Peyer's patch (tissue), 4 donors: Measurements from ENCODE around the gene ATOH8.

Experiments used
- POLR2A ChIP-seq, 2 donors: fragments of 450-650 bp; IDR thresholded peaks; one replicate each; pipeline ENCODE4 v1.5.1; 2017; ENCODE audit warnings: antibody characterized with exemption in 2 of 2, mild to moderate bottlenecking in 2 of 2, moderate library complexity in 2 of 2
- TF ChIP-seq, protein P1 (sequence below), 6 experiments: fragments of 450-650 bp in 4 of 6; fragments of 200-600 bp in 2 of 6; sonication (generic) in 1 of 6; IDR thresholded peaks; one replicate each; pipeline ENCODE4 v1.5.1; 2017 to 2019; ENCODE audit warnings: antibody characterized with exemption in 6 of 6, mild to moderate bottlenecking in 3 of 6, moderate library complexity in 1 of 6

DNA sequence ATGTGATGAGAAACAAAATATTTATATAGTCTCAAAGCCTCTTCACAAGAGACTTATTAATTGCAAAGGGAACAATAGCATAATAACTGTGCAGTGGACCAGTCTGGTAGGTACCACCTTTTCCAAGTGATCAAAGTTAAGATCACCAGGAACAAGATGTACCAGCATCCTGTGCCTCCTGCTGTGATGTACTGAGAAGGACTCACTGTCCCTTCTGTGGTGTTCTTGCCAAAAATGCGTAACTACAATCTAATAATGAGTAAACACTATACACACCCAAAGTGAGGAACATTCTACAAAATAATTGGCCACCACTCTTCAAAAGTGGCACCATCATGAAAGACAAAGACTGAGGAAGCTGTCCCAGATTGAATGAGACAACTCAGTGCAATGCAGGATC, 45.1 kb upstream of the ATOH8 start:
- no peak for TF ChIP-seq POLR2A (IDR thresholded peaks at IDR 0.05)
- TF ChIP-seq, protein P1, sequence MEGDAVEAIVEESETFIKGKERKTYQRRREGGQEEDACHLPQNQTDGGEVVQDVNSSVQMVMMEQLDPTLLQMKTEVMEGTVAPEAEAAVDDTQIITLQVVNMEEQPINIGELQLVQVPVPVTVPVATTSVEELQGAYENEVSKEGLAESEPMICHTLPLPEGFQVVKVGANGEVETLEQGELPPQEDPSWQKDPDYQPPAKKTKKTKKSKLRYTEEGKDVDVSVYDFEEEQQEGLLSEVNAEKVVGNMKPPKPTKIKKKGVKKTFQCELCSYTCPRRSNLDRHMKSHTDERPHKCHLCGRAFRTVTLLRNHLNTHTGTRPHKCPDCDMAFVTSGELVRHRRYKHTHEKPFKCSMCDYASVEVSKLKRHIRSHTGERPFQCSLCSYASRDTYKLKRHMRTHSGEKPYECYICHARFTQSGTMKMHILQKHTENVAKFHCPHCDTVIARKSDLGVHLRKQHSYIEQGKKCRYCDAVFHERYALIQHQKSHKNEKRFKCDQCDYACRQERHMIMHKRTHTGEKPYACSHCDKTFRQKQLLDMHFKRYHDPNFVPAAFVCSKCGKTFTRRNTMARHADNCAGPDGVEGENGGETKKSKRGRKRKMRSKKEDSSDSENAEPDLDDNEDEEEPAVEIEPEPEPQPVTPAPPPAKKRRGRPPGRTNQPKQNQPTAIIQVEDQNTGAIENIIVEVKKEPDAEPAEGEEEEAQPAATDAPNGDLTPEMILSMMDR (IDR thresholded peaks at IDR 0.05) = no peak
